Activated naive CD4-positive, alpha-beta T cell (primary cell): Measurements from ENCODE around the gene RBM5.
A peak's percentile ranks its signal among the peaks of the same experiment; 100 is the strongest.

ENCODE experiments used
- DNase-seq, 4 experiments: peaks; one replicate each; lab custom pipeline; 2025; lab: John Stamatoyannopoulos, UW

Gene RBM5

GRCh38 chr3:50121072-50122032 is 32.6 kb downstream of the RBM5 start:
- peak in 3 of 4 experiments; percentile 37 to 58 (median 49) for DNase-seq

GRCh38 chr3:50122071-50122470 is 33.4 kb downstream of the RBM5 start:
- no peak for DNase-seq

- DNase-seq, result no peak
Observed at GRCh38 chr3:50122661-50123391, 34.1 kb downstream of the RBM5 start.

- DNase-seq, result no peak
Observed at GRCh38 chr3:50123394-50124051, 34.8 kb downstream of the RBM5 start.

GRCh38 chr3:50124052-50124799 is 35.5 kb downstream of the RBM5 start:
- no peak for DNase-seq

GRCh38 chr3:50124800-50125178 is 36.1 kb downstream of the RBM5 start:
- no peak for DNase-seq

GRCh38 chr3:50125541-50126286 is 37.0 kb downstream of the RBM5 start:
- DNase-seq, result no peak

- no peak for DNase-seq
Observed at GRCh38 chr3:50126287-50127211, 37.8 kb downstream of the RBM5 start.

- DNase-seq, result no peak
Observed at GRCh38 chr3:50127251-50127691, 38.6 kb downstream of the RBM5 start.

- no peak for DNase-seq
Observed at GRCh38 chr3:50128001-50128400, 39.3 kb downstream of the RBM5 start.

GRCh38 chr3:50130436-50130835 is 41.7 kb downstream of the RBM5 start:
- no peak for DNase-seq

- no peak for DNase-seq
Observed at GRCh38 chr3:50132421-50133282, 43.9 kb downstream of the RBM5 start.

GRCh38 chr3:50133283-50133615 is 44.5 kb downstream of the RBM5 start:
- DNase-seq, result no peak

- DNase-seq, result no peak
Observed at GRCh38 chr3:50134367-50134766, 45.6 kb downstream of the RBM5 start.

GRCh38 chr3:50135964-50136363 is 47.2 kb downstream of the RBM5 start:
- no peak for DNase-seq

GRCh38 chr3:50136714-50137405 is 48.1 kb downstream of the RBM5 start:
- no peak for DNase-seq

GRCh38 chr3:50137531-50137930 is 48.8 kb downstream of the RBM5 start:
- no peak for DNase-seq
